OCI-LY7 (cell line): ENCODE data around the gene TULP4. TPM values are rescaled to one million over a fixed set of nuclear protein-coding genes. Genes with fewer than 3 reads are reported as not detected.

Source experiments
- BruUV-seq: library from RNA; stranded (reverse); fragments of 400-500 nt; replicated peaks from 2 replicates; lab custom pipeline; 2021; lab: Mats Ljungman, UMichigan
- CTCF ChIA-PET: fragments of 300-600 bp; sonication (Branson Sonifier 250); formaldehyde crosslinking; loops from one replicate; lab custom pipeline; 2022; ENCODE audit warnings: antibody characterized with exemption; ENCODE audit not compliant: unreplicated experiment; lab: Charles Lee
- POLR2A ChIA-PET: fragments of 300-600 bp; sonication (Branson Sonifier 250); formaldehyde crosslinking; loops from one replicate; lab custom pipeline; 2022; ENCODE audit warnings: antibody characterized with exemption; lab: Charles Lee
- DNase-seq: peaks from one replicate; pipeline ENCODE4 v3.0.0-alpha.2; 2015; ENCODE audit warnings: low spot score
- H2AFZ ChIP-seq: fragments of 200-600 bp; sonication (generic), shearing (Covaris generic); 2 replicates; pipeline ENCODE4 v1.6.1; 2014; ENCODE audit warnings: mild to moderate bottlenecking, antibody characterized with exemption, low read length, moderate library complexity
- H3K27ac ChIP-seq: fragments of 200-600 bp; sonication (generic); 2 replicates; pipeline ENCODE4 v1.5.1; 2014; ENCODE audit warnings: mixed run types, low read depth, mild to moderate bottlenecking, moderate library complexity, low read length, inconsistent platforms; ENCODE audit not compliant: poor library complexity, severe bottlenecking
- H3K36me3 ChIP-seq: fragments of 200-600 bp; sonication (generic); 2 replicates; pipeline ENCODE4 v1.6.1; 2014; ENCODE audit warnings: mild to moderate bottlenecking, antibody characterized with exemption, low read length, moderate library complexity, mixed read lengths; ENCODE audit not compliant: insufficient read depth
- H3K4me1 ChIP-seq: fragments of 200-600 bp; sonication (generic); 2 replicates; pipeline ENCODE4 v1.5.1; 2014; ENCODE audit warnings: mild to moderate bottlenecking, low read length; ENCODE audit not compliant: insufficient read depth, poor library complexity, severe bottlenecking
- H3K4me2 ChIP-seq: fragments of 200-600 bp; sonication (generic); 2 replicates; pipeline ENCODE4 v1.6.1; 2014; ENCODE audit warnings: mild to moderate bottlenecking, low read length
- H3K4me3 ChIP-seq: fragments of 200-600 bp; sonication (generic); 2 replicates; pipeline ENCODE4 v1.5.1; 2014; ENCODE audit warnings: mild to moderate bottlenecking, low read depth, low read length; ENCODE audit not compliant: poor library complexity, severe bottlenecking
- H3K79me2 ChIP-seq: fragments of 200-600 bp; sonication (generic); 2 replicates; pipeline ENCODE4 v1.6.1; 2016; ENCODE audit warnings: low read depth, mild to moderate bottlenecking, low read length, moderate library complexity, mixed read lengths; ENCODE audit not compliant: insufficient read depth
- H3K9me2 ChIP-seq: fragments of 200-600 bp; sonication (generic); 2 replicates; pipeline ENCODE4 v1.6.1; 2016; ENCODE audit warnings: mild to moderate bottlenecking, low read length, mixed read lengths; ENCODE audit not compliant: insufficient read depth
- H3K9me3 ChIP-seq: fragments of 200-600 bp; sonication (generic); 2 replicates; pipeline ENCODE4 v1.6.1; 2014; ENCODE audit warnings: mild to moderate bottlenecking, mixed run types, low read length, mixed read lengths
- H4K20me1 ChIP-seq: fragments of 200-600 bp; sonication (generic); 2 replicates; pipeline ENCODE4 v1.6.1; 2014; ENCODE audit warnings: mild to moderate bottlenecking, antibody characterized with exemption, low read length, moderate library complexity, mixed read lengths; ENCODE audit not compliant: insufficient read depth
- EZH2phosphoT487 ChIP-seq: fragments of 200-600 bp; sonication (generic); IDR thresholded peaks from 2 replicates; pipeline ENCODE4 v1.6.1; 2018; ENCODE audit warnings: low read depth, borderline replicate concordance, mild to moderate bottlenecking, mixed run types, antibody characterized with exemption, low read length, moderate library complexity, mixed read lengths
- intact Hi-C: fragments of 100-400 bp; cut with micrococcal nuclease; formaldehyde crosslinking; loops from one replicate; pipeline ENCODE4 v1.10.0; 2022; ENCODE audit not compliant: unreplicated experiment
- total RNA-seq, 2 experiments: library from RNA; depleted of rRNA in 1 of 2; stranded (reverse); fragments of >200 nt in 1 of 2; shearing (Covaris generic) in 1 of 2; gene quantifications; 2 replicates each; pipeline ENCODE4 v1.2.3, GENCODE V29; 2014 to 2022
- TF ChIP-seq, protein P1 (sequence below): fragments of 200-600 bp; sonication (generic); conservative IDR thresholded peaks from 2 replicates; pipeline ENCODE4 v1.5.1; 2014; ENCODE audit warnings: mild to moderate bottlenecking, antibody characterized with exemption, low read length, moderate library complexity, mixed read lengths

TULP4 gene
- total RNA-seq, 2 experiments from 2014 or later, result 62.1 to 64.8 TPM

DNA sequence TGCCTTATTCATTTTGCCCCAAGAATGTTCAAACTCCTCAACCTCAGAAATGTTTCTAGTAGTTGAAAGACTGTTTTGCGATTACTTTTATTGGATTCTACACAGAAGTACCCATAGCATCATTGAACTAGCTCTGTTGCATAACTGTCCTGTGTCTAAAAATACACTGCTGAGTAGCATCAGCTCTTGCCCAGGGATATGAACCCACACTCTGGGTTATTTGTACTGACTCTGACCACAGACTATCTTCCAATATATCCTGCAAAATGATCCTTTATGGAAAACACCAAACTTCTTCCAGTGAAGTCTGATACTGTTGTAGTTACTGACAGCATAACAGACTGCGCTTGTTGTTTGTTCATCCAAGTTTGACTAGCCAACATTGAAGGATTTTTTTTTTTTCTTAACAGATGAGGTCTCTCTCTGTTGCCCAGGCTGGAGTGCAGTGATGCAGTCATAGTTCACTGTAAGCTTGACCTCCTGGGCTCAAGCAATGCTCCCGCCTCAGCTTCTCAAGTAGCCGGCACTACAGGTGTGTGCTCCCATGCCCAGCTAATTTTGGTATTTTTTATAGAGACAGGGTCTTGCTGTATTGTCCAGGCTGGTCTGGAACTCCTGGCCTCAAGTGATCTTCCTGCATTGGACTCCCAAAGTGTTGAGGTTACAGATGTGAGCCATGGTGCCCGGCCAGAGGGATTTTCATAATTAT is 49.9 kb downstream of the TULP4 start:
- Histone ChIP-seq H3K4me1 (no peaks in the 10 kb centered on the region), H3K4me2 (no peak overlapping the region), H2AFZ (no peak overlapping the region), H3K4me3 (no peak overlapping the region), H3K9me3 (no peaks in the 10 kb centered on the region), H4K20me1 (no peaks in the 10 kb centered on the region), H3K36me3 (no peaks in the 10 kb centered on the region), H3K9me2 (no peaks in the 10 kb centered on the region), H3K27ac (no peak overlapping the region), H3K79me2 (no peaks in the 10 kb centered on the region)
- POLR2A ChIA-PET, result interaction anchor here (0.5 to 1.1 kb wide), 4 partner anchors 11 to 369 kb away, joined by 3 to 7 read pairs (median 4); no protein-coding TSS in a partner anchor
- no TSS peak for BruUV-seq
- TF ChIP-seq, protein P1, sequence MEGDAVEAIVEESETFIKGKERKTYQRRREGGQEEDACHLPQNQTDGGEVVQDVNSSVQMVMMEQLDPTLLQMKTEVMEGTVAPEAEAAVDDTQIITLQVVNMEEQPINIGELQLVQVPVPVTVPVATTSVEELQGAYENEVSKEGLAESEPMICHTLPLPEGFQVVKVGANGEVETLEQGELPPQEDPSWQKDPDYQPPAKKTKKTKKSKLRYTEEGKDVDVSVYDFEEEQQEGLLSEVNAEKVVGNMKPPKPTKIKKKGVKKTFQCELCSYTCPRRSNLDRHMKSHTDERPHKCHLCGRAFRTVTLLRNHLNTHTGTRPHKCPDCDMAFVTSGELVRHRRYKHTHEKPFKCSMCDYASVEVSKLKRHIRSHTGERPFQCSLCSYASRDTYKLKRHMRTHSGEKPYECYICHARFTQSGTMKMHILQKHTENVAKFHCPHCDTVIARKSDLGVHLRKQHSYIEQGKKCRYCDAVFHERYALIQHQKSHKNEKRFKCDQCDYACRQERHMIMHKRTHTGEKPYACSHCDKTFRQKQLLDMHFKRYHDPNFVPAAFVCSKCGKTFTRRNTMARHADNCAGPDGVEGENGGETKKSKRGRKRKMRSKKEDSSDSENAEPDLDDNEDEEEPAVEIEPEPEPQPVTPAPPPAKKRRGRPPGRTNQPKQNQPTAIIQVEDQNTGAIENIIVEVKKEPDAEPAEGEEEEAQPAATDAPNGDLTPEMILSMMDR, result no peak
- no peak for TF ChIP-seq EZH2phosphoT487
- CTCF ChIA-PET, result no interaction called here
- no peak for DNase-seq
- intact Hi-C loops, result no loop called here

DNA sequence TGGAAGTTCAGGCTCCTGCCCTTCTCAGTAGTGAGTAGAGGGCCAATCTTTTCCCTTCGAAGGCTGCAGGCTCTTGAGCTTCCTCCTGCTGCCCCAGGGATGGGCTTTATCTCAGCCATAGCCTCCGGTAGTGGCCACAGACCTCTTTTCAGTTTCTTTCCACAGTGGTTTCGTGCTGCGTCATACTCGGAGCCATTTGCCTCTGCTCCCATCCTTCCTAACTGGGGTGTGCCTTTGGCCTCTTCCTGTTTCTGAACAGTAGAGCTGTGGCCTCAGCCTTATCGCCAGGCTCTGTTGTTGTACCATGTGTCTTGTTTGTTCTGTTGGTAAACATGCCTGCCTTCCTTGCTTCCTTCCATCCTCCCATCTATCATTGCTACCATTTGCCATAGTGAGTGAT is 54.1 kb downstream of the TULP4 start:
- no peaks in the 10 kb centered on the region for H3K4me1 ChIP-seq
- H2AFZ ChIP-seq, result no peak overlapping the region
- H3K4me3 ChIP-seq, result no peak overlapping the region
- H4K20me1 ChIP-seq, result no peaks in the 10 kb centered on the region
- H3K4me2 ChIP-seq, result no peak overlapping the region
- no peak for TF ChIP-seq EZH2phosphoT487
- TF ChIP-seq, protein P1, result no peak
- ChIA-PET POLR2A (interaction anchor here (0.6 kb wide), 1 partner anchor 152 kb away, joined by 6 read pairs; no protein-coding TSS in a partner anchor), CTCF (no interaction called here)
- H3K9me2 ChIP-seq, result no peaks in the 10 kb centered on the region
- H3K36me3 ChIP-seq, result no peaks in the 10 kb centered on the region
- BruUV-seq, result no TSS peak
- H3K9me3 ChIP-seq, result no peaks in the 10 kb centered on the region
- H3K27ac ChIP-seq, result no peak overlapping the region
- no peaks in the 10 kb centered on the region for H3K79me2 ChIP-seq
- intact Hi-C loops, result no loop called here
- no peak for DNase-seq

GRCh38 chr6:158367816-158368215 is 55.6 kb downstream of the TULP4 start:
- intact Hi-C loops, result no loop called here
- Histone ChIP-seq H3K9me2 (no peaks in the 10 kb centered on the region), H3K9me3 (no peaks in the 10 kb centered on the region), H3K79me2 (no peaks in the 10 kb centered on the region), H3K4me2 (no peak overlapping the region), H3K36me3 (no peaks in the 10 kb centered on the region), H4K20me1 (no peaks in the 10 kb centered on the region), H3K27ac (no peak overlapping the region), H3K4me3 (no peak overlapping the region), H3K4me1 (no peaks in the 10 kb centered on the region), H2AFZ (no peak overlapping the region)
- no TSS peak for BruUV-seq
- POLR2A ChIA-PET, result interaction anchor here (0.6 to 1.6 kb wide), 6 partner anchors 10 to 591 kb away, joined by 3 to 5 read pairs (median 3); no protein-coding TSS in a partner anchor
- CTCF ChIA-PET, result interaction anchor here (0.6 kb wide), 1 partner anchor 14 kb away, joined by 4 read pairs; no protein-coding TSS in a partner anchor
- TF ChIP-seq, protein P1, result no peak
- no peak for TF ChIP-seq EZH2phosphoT487
- DNase-seq, result no peak
